ENCODE data around the gene TMEM178B.

TMEM178B gene

DNA sequence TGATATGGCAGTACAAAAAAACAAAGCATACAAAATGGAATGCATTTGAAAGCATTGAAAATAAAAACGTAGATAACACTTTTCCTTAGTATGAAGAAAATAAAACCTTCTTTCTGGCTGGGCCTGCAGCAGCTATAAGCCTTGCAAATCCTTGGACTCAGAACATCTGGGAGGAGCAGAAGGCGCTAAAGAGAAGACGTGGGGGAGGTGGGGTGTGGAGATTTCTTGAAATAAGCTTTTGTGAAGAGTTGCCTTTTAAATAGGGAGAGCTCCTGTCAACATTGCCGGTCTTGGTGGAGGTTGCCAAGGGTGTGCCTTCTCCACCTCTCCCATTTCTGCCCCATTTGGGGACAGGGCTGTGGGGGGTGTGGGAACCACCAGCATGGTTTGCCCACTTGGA lies 128.7 kb downstream of the TMEM178B start:
- H3K27me3 ChIP-seq (ENCODE audit: insufficient read depth, low read length) = no peaks in the 10 kb centered on the region
- no peaks in the 10 kb centered on the region for H3K36me3 ChIP-seq (ENCODE audit: insufficient read depth, low read length)
- no peaks in the 10 kb centered on the region for H3K79me2 ChIP-seq (ENCODE audit: control insufficient read depth, insufficient read depth, low read length, unreplicated experiment)
- no peaks in the 10 kb centered on the region for H3K4me1 ChIP-seq (ENCODE audit: control insufficient read depth, insufficient read depth, low read length, unreplicated experiment)
- H3K27ac ChIP-seq (ENCODE audit: low read depth, low read length) = no peak overlapping the region
- no peak overlapping the region for H3K4me3 ChIP-seq (ENCODE audit: low read depth, low read length)
- no peak overlapping the region for H2AFZ ChIP-seq (ENCODE audit: low read length, unreplicated experiment)

DNA sequence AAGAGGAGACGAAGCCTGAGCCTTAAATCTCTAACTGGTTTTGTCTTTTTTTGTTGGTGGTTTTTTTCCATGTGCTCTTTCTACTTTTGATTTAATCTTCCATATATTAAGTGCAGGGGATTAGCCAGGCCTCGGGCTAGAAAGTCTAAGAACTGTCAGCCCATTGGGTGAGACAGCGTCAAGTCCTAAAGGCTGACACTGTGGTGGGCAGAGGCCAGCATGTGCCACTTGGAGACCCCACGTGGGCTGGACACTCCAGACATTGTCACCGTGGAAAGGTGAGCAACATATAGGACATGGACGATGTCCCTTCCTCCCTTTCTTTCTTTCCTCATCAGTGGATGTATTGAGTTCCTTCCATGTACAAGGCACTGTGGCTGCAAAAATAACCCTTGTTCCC lies 129.3 kb downstream of the TMEM178B start:
- no peaks in the 10 kb centered on the region for H3K36me3 ChIP-seq (ENCODE audit: insufficient read depth, low read length)
- no peak overlapping the region for H2AFZ ChIP-seq (ENCODE audit: low read length, unreplicated experiment)
- no peak overlapping the region for H3K4me3 ChIP-seq (ENCODE audit: low read depth, low read length)
- no peaks in the 10 kb centered on the region for H3K4me1 ChIP-seq (ENCODE audit: control insufficient read depth, insufficient read depth, low read length, unreplicated experiment)
- no peaks in the 10 kb centered on the region for H3K27me3 ChIP-seq (ENCODE audit: insufficient read depth, low read length)
- H3K79me2 ChIP-seq (ENCODE audit: control insufficient read depth, insufficient read depth, low read length, unreplicated experiment) = no peaks in the 10 kb centered on the region
- no peak overlapping the region for H3K27ac ChIP-seq (ENCODE audit: low read depth, low read length)

DNA sequence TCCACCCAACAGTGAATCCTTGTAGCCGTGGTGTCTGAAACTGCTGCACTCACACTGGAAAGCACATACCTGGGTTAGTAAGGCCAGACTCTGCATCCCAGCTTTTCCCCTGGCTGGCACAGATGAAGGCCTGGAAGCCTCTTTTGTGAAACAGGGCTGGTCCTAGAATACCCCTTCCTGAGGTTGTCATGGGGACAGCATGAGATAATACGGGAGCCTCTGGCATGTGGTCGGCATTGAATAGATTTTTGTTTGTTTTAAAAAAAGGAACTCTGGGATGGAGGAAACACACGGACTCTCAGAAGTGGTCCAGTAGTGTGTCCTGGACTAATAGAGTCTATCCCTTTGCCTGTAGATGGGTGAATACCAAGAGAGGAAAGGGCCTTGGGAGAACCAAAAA lies 129.7 kb downstream of the TMEM178B start:
- Histone ChIP-seq H3K79me2 (ENCODE audit: control insufficient read depth, insufficient read depth, low read length, unreplicated experiment) (no peaks in the 10 kb centered on the region), H3K36me3 (ENCODE audit: insufficient read depth, low read length) (no peaks in the 10 kb centered on the region), H2AFZ (ENCODE audit: low read length, unreplicated experiment) (no peak overlapping the region), H3K4me1 (ENCODE audit: control insufficient read depth, insufficient read depth, low read length, unreplicated experiment) (no peaks in the 10 kb centered on the region), H3K4me3 (ENCODE audit: low read depth, low read length) (no peak overlapping the region), H3K27me3 (ENCODE audit: insufficient read depth, low read length) (no peaks in the 10 kb centered on the region), H3K27ac (ENCODE audit: low read depth, low read length) (no peak overlapping the region)

DNA sequence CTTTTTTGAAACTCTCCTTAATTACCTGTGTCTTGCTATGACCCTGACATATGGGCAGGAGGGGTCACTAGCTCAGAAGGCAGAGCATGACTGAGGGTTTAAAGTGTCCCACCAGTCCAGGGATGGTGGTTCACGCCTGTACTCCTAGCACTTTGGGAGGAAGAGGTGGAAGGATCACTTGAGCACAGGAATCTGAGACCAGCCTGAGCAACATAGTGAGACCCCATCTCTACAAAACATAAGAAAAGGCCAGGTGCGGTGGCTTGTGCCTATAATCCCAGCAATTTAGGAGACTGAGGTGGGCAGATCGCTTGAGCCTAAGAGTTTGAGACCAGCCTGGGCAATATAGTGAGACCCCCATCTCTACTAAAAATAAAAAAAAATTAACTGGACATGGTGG lies 133.8 kb downstream of the TMEM178B start:
- Histone ChIP-seq H3K79me2 (ENCODE audit: control insufficient read depth, insufficient read depth, low read length, unreplicated experiment) (no peaks in the 10 kb centered on the region), H2AFZ (ENCODE audit: low read length, unreplicated experiment) (no peak overlapping the region), H3K4me1 (ENCODE audit: control insufficient read depth, insufficient read depth, low read length, unreplicated experiment) (no peaks in the 10 kb centered on the region), H3K36me3 (ENCODE audit: insufficient read depth, low read length) (no peaks in the 10 kb centered on the region), H3K27ac (ENCODE audit: low read depth, low read length) (no peak overlapping the region), H3K27me3 (ENCODE audit: insufficient read depth, low read length) (peaks cover 5% of the 10 kb centered on the region; the same call in 1 of the 2 replicates), H3K4me3 (ENCODE audit: low read depth, low read length) (no peak overlapping the region)

- Histone ChIP-seq H3K27ac (ENCODE audit: low read depth, low read length) (no peak overlapping the region), H3K4me3 (ENCODE audit: low read depth, low read length) (no peak overlapping the region), H3K27me3 (ENCODE audit: insufficient read depth, low read length) (peaks cover 5% of the 10 kb centered on the region; the same call in 1 of the 2 replicates), H3K36me3 (ENCODE audit: insufficient read depth, low read length) (no peaks in the 10 kb centered on the region), H3K79me2 (ENCODE audit: control insufficient read depth, insufficient read depth, low read length, unreplicated experiment) (no peaks in the 10 kb centered on the region), H2AFZ (ENCODE audit: low read length, unreplicated experiment) (no peak overlapping the region), H3K4me1 (ENCODE audit: control insufficient read depth, insufficient read depth, low read length, unreplicated experiment) (no peaks in the 10 kb centered on the region)
Measured at GRCh38 chr7:141208539-141208938, 134.7 kb downstream of the TMEM178B start.

DNA sequence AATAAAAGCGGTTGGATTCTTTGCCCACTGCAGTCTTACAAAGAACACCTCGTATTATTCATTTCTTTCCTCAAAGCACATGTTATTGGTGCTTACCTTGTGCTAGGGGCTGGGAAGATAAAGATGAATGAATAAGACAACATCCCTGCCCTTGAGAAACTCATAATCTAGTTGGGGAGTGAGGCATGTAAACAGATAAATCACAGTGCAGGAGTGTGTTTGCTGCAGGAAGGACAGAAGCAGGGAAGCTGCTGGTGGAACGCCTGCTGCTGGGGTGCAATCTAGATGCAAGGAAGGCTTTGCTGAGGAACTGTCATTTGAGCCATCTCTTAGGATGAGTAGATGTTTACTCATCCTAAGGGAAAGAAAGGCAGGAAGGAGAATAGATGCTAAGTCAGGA lies 135.6 kb downstream of the TMEM178B start:
- Histone ChIP-seq H3K27ac (ENCODE audit: low read depth, low read length) (no peak overlapping the region), H3K4me3 (ENCODE audit: low read depth, low read length) (no peak overlapping the region), H3K27me3 (ENCODE audit: insufficient read depth, low read length) (peaks cover 5% of the 10 kb centered on the region; the same call in 1 of the 2 replicates), H3K79me2 (ENCODE audit: control insufficient read depth, insufficient read depth, low read length, unreplicated experiment) (no peaks in the 10 kb centered on the region), H3K4me1 (ENCODE audit: control insufficient read depth, insufficient read depth, low read length, unreplicated experiment) (no peaks in the 10 kb centered on the region), H3K36me3 (ENCODE audit: insufficient read depth, low read length) (no peaks in the 10 kb centered on the region), H2AFZ (ENCODE audit: low read length, unreplicated experiment) (no peak overlapping the region)

DNA sequence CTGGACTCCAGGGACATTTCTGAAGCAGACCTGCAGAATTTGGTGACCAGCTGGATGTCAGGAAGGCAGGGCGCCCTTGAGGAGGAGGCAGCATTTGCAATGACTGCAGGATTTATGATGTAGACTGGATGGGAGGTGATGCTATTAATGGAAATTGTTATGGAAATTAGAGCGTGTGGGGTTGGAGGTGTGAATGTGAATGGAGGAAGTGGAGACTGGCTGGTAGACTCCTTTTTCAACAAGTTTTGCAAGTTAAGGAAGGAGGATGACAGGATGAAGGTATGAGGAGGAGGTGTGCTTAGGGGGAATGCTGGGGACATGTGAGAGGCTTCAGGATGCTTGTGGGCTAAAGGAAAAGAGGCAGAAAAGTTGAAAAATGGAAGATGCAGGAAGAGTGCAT lies 137.0 kb downstream of the TMEM178B start:
- no peaks in the 10 kb centered on the region for H3K4me1 ChIP-seq (ENCODE audit: control insufficient read depth, insufficient read depth, low read length, unreplicated experiment)
- H3K79me2 ChIP-seq (ENCODE audit: control insufficient read depth, insufficient read depth, low read length, unreplicated experiment) = no peaks in the 10 kb centered on the region
- H3K4me3 ChIP-seq (ENCODE audit: low read depth, low read length) = no peak overlapping the region
- H2AFZ ChIP-seq (ENCODE audit: low read length, unreplicated experiment) = no peak overlapping the region
- H3K36me3 ChIP-seq (ENCODE audit: insufficient read depth, low read length) = no peaks in the 10 kb centered on the region
- peaks cover 5% of the 10 kb centered on the region; the same call in 1 of the 2 replicates for H3K27me3 ChIP-seq (ENCODE audit: insufficient read depth, low read length)
- no peak overlapping the region for H3K27ac ChIP-seq (ENCODE audit: low read depth, low read length)

DNA sequence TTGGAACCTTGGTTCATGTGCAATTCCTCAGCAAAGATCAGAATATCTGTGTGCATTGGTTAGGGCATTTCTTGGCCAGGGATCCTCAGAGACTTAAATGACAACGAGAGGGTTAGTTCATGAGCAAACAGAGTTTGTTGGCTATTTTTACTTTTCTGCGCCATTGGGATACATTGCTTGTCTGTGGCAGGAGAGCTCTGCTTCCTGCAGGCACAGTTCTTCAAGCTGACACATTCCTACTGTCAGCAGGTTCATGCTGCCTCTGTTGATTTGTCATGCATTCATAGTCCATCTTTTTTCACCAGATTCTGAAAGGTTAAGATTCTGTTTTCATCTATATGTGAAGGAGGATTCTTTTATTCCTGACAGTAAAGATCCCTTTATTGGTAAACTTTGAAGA lies 139.4 kb downstream of the TMEM178B start:
- Histone ChIP-seq H3K27me3 (ENCODE audit: insufficient read depth, low read length) (peaks cover 5% of the 10 kb centered on the region; the same call in 1 of the 2 replicates), H3K79me2 (ENCODE audit: control insufficient read depth, insufficient read depth, low read length, unreplicated experiment) (no peaks in the 10 kb centered on the region), H3K4me3 (ENCODE audit: low read depth, low read length) (no peak overlapping the region), H2AFZ (ENCODE audit: low read length, unreplicated experiment) (no peak overlapping the region), H3K4me1 (ENCODE audit: control insufficient read depth, insufficient read depth, low read length, unreplicated experiment) (no peaks in the 10 kb centered on the region), H3K27ac (ENCODE audit: low read depth, low read length) (no peak overlapping the region), H3K36me3 (ENCODE audit: insufficient read depth, low read length) (no peaks in the 10 kb centered on the region)

GRCh38 chr7:141217938-141218337 lies 144.1 kb downstream of the TMEM178B start:
- Histone ChIP-seq H3K4me3 (ENCODE audit: low read depth, low read length) (no peak overlapping the region), H2AFZ (ENCODE audit: low read length, unreplicated experiment) (no peak overlapping the region), H3K27me3 (ENCODE audit: insufficient read depth, low read length) (no peaks in the 10 kb centered on the region), H3K27ac (ENCODE audit: low read depth, low read length) (no peak overlapping the region), H3K4me1 (ENCODE audit: control insufficient read depth, insufficient read depth, low read length, unreplicated experiment) (no peaks in the 10 kb centered on the region), H3K36me3 (ENCODE audit: insufficient read depth, low read length) (no peaks in the 10 kb centered on the region), H3K79me2 (ENCODE audit: control insufficient read depth, insufficient read depth, low read length, unreplicated experiment) (no peaks in the 10 kb centered on the region)

GRCh38 chr7:141218941-141219340 lies 145.1 kb downstream of the TMEM178B start:
- Histone ChIP-seq H2AFZ (ENCODE audit: low read length, unreplicated experiment) (no peak overlapping the region), H3K36me3 (ENCODE audit: insufficient read depth, low read length) (no peaks in the 10 kb centered on the region), H3K79me2 (ENCODE audit: control insufficient read depth, insufficient read depth, low read length, unreplicated experiment) (no peaks in the 10 kb centered on the region), H3K27me3 (ENCODE audit: insufficient read depth, low read length) (no peaks in the 10 kb centered on the region), H3K27ac (ENCODE audit: low read depth, low read length) (no peak overlapping the region), H3K4me1 (ENCODE audit: control insufficient read depth, insufficient read depth, low read length, unreplicated experiment) (no peaks in the 10 kb centered on the region), H3K4me3 (ENCODE audit: low read depth, low read length) (no peak overlapping the region)

GRCh38 chr7:141220263-141220880 lies 146.5 kb downstream of the TMEM178B start:
- Histone ChIP-seq H3K79me2 (ENCODE audit: control insufficient read depth, insufficient read depth, low read length, unreplicated experiment) (no peaks in the 10 kb centered on the region), H3K4me3 (ENCODE audit: low read depth, low read length) (no peak overlapping the region), H2AFZ (ENCODE audit: low read length, unreplicated experiment) (no peak overlapping the region), H3K27me3 (ENCODE audit: insufficient read depth, low read length) (no peaks in the 10 kb centered on the region), H3K27ac (ENCODE audit: low read depth, low read length) (no peak overlapping the region), H3K36me3 (ENCODE audit: insufficient read depth, low read length) (no peaks in the 10 kb centered on the region), H3K4me1 (ENCODE audit: control insufficient read depth, insufficient read depth, low read length, unreplicated experiment) (no peaks in the 10 kb centered on the region)

Data from ACC112 (cell line).